NCI-H187 treated with DMSO at 0.1 percent for 48 hours (cell line): Measurements from ENCODE around the gene ACTRT2.

Experiments
- DNase-seq: peaks from one replicate; lab custom pipeline; 2025; lab: John Stamatoyannopoulos, UW

Gene ACTRT2

DNA sequence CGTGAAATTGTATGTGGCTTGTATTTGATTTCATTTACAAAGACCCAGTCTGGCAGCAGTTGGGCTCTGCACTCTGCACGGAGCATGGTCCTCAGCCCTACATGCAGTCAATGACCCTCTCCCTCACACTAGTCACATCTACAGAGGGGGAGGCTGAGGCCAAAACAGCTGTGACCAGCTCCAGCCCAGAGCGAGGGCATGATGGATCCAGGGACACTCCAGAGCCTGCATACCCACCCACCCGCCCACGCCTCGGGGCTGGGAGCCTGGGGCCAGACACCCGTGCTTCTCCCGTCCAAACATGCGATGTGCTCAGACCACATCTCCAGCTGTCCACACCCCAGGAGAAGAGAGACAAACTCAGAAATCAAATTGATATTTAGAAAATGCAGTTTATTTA, 33.8 kb downstream of the ACTRT2 start:
- DNase-seq: no peak

DNA sequence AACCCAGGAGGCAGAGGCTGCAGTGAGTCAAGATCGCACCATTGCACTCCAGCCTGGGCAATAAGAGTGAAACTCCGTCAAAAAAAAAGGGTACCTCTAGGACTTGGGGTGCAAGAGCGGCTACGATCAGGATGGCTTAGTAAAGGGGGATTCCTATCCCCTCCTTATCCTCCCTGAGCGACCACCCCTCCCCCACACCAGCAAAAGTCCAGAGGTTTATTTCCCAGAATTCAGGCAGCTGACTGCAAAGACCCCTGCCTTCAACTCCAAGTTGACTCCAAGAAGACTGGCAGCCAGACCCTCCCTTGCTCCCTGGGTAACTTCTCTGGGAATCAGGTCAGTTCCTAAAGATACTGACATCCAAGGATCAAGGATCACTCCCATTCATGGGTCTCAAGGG, 35.4 kb downstream of the ACTRT2 start:
- no peak for DNase-seq

DNA sequence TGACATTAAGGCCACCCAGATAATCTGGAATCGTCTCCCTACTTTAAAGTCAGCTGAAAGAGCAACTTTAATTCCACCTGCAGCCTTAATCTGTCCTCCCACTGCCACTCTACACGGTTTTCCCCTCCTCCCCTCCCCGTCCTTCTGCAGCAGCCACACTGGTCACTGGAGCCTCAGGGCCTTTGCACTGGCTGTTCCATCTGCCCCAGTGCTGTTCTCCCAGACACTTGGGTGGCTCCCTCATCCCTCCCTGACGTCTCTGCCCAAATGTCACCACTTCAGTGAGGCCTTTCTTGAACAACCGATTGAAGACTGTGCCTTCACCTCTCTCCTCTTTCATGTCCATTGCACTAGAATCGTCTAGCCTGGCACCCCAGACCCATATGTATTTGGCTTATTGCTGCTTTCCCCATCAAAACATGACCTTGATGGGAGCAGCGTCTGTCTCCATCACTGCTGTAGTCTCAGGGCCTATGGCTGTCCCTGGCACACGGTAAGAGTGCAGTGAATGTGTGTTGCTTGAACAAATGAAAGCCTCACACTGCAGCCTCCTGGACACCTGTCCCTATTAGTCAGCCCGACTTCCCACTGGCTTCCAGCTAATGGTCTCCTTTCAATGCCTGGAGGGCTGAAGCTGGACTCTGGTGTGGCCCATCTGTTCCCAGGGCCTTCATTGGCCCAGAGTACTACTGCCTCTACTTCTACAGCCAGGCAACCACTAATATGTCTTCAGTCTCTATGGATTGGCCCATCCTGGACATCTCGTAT, 37.2 kb downstream of the ACTRT2 start:
- DNase-seq: no peak

DNA sequence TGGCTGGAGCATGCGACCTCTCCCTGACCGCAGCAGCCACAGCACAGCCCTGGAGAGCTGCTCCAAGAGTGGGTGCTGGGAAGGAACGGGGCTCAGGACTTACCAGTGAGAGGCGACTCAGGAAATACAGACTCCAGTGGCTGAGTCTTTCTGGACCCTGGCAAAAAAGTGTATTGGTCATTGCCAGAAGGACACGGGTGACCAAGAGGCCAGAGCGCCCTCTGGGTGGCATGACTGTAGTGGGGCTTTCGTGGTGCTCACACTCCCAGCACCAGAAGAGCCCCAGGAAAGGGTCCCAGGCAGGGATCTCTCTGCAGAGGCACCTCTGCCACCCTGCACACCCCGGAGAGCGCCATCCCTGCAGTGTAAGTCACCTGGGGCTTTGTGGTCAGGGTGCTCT, 38.9 kb downstream of the ACTRT2 start:
- DNase-seq: no peak

DNA sequence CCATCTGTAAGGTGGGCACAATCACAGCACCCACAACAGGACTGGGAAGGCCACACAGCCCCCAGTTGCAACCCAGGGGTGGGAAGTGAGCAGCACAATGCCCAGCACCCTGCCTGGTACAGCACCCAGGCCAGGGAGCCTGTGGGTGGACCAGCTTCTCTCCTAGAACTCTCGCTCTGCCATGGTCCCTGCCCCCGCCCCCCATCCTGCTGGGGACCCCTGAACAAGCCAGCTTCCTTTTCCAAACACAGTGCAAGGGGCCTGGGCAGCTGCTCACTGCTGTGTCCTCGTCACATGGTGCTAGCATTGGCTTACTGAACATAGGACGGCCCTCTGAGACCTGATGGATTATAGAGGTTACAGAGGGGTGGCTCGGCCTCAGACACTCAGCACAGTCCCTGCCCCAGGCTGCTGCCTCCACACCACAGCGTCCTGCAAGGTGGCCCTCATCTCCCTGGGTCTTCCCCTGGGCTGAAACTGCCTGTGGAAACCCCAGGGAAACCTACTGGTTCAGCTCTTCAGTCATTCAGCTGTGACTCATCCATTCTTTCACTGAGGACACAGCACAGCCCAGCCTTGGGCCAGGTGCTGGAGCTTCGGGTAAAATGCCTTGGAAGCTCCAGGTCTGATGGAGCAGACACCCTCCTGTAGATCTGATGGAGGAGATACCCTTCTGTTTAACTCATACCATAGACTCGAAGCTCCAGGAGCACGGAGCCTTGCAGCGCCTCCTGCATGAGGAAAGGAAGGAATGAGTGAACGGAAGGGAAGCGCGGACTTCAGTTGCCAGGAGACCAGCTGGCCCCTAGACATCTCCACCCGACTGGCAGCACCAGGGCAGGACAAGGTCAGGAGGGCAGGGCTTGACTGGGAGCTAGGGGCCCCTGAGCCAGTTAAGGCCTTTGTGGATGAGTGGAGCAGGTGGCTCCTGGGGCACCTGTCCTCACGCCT, 39.6 kb downstream of the ACTRT2 start:
- DNase-seq: no peak

DNA sequence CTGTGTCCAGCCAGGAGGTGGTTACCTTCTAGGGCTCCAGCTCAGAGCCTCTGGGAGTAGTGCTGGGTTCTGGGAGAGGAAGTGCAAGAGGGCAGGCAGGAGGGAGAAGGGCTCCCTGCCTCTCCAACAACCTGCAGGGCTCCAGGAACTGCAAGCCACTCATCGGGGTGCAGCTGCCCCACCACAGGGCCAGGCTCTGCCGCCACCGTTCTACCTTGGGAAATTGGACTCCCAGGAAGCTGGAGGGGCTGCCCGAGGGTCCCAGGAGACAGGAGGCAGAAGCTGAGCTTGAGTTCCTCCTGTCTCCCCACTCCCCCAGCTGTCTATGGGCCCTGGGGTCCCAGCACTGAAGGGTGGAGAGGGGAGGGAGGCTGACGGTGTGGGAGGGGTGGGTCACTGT, 40.3 kb downstream of the ACTRT2 start:
- DNase-seq: no peak

DNA sequence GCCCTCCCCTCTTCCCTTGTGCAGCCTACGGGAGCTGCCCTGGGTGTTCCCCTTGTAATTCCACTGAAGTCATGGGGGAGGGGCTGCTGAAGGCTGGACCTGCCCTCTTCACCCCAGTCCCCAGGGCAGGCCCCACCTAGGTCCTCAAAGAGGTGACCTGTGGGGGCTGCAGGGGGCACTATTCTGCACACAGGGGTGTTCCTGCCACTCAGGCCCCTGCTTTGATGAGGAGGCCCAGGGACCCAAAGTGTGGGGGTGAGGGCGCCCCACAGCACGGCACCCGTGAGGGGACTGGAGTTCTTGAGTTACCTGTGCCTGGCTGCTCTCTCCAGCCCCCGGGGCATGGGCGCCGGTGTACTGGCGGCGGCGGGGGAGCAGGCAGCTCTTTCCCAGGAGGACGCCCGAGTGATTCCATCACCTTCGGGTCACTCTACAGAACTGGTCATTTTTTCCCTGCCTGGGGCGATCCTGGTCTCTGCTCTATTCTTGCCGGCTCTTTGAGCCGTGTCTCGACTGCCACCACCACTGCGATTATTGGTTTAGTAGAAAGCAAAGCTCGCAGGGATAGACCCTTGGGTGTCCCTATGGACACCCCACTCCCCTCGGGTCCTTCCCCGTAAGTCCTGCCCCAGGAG, 40.8 kb downstream of the ACTRT2 start:
- DNase-seq: no peak

DNA sequence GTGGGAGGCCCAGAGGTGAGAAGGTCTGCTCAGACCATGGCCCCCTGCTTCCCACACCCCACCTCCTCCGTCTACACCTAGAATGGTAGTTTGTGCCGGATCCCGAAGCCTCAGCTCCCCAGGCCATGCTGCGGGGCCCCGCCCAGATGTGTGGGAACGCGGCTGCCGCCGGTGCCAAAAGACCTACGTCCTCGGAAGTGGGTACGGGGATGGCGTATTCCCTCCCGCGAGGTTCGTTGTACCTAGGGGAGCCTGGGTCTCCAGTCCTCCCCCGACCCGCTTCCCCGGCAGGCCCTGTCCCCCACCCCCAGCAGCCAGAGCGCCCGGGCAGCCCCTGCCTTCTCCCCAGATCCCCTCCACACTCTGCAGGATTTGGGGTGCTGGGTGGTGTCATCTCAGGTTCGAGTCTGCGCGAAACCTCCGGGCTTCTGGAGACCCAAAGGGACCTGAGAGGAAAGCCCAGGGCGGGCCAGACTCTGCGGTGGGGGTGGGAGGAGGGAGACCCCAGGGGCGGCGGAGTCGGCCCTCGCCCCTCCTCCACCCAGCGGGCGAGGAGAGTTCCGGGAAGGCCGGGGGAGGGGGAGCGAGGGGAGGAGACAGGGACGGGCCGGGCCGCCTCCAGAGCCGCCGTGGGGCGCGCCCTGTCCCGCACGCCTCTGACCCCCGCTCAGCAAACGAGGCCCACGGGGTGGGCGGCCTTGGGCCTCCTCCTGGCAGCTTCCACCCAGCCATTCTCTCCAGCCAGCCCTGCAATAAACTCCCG, 41.5 kb downstream of the ACTRT2 start:
- DNase-seq: no peak

DNA sequence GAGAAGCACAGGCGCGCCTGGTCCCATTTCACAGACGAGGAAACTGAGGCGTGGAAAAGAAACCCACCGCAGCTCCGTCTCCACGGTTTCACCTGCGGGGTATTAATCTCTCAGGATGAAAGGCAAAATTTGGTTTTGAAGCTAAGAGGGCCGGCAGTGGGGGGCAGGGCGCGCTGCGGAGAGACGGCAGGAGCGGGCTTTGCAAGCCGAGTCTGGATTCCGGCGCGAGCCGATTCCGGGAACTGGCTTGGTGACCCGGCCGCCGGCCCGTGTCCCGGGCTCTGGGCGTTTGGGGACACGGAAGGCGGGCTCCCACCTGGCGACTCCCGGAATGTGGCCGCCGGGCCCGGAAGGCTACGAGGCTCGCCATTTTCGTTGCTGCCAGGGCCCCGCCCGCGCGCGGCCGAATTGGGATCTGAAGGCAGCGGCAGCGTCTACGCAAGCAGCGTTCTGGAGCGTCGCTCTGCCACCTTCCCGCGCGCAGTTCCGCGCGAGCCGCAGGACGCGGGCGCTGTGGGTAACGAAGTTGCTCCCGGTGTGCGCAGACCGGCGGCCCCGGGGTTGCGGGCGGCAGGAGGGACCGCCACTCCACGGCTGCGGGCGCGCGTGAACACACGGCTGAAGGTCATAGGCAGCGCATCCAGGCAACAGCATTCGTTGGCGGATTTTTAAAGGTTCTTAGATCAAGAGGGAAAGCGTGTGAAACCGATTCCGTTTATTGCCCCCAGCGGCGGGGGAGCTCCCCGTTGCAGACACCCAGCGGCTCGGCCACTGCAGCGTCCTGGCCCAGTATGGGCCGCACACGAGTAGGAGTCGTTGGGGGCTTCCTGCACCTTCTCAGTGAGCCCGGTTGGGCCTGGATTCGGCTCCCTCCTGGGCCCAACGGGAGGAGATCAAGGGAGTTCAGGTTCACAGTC, 42.4 kb downstream of the ACTRT2 start:
- DNase-seq: no peak

DNA sequence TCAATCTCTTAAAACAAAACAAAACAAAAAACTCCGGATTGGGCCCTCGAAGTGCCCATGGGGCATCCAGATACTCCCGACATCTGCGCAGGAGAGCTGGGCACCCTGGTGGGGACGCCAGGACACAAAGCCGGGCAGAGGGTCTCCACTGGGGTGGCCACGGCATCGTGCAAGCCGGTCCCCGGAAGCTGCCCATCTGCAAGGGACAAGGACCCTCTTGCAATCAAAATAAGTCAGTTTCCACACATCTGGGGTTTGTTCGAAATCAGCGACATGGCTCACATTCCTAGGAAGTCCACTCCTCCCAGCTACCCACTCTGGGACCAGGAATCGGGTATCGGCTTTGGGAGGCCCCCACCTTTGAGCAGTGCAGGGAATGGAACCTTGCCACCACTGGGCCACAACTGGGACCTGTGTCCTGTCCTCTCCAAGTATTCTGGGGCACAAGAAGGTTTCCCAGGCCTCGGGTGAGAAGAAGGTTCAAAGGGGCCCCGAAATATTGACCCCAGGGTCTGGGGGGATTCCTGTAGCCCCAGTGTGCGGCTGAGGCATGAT, 43.1 kb downstream of the ACTRT2 start:
- no peak for DNase-seq

DNA sequence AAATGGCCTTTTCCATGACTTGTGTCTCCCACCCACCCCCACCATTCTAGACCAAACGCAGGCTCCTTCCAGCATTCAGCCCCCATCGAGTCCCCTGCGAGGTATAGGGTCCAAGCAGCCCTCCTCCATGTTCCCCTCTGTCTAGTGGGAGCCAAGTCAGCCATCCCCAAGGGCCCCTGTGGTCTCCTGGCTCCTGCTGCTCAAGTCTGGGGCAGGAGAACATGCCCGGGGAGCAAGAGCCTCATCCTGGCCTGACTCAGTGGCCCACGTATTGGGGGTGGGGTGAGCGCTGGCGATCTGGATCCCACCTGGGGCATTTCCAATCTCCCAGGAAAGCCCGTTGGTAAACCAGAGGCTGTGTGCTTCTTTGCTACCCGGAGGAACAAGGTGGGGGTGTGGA, 43.6 kb downstream of the ACTRT2 start:
- no peak for DNase-seq

DNA sequence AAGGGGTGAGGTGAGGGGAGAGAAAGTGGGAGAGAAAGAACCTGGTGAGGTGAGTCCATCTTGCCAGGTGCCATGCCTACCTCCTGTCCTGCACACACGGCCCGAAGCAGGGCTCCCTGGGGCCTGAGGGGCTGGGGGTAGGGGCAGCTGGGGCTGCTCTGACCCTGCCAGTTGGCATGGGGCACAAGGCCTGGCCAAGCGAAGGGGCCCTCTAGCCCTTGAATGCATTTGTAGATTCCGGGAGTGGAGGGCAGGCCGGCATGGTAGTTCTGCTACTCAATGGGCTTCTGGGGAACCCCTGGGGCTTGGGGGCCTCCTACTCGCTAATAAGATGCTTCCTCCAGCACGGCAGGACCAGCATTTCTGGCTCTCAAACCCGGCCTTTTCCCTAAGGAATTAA, 44.1 kb downstream of the ACTRT2 start:
- no peak for DNase-seq

DNA sequence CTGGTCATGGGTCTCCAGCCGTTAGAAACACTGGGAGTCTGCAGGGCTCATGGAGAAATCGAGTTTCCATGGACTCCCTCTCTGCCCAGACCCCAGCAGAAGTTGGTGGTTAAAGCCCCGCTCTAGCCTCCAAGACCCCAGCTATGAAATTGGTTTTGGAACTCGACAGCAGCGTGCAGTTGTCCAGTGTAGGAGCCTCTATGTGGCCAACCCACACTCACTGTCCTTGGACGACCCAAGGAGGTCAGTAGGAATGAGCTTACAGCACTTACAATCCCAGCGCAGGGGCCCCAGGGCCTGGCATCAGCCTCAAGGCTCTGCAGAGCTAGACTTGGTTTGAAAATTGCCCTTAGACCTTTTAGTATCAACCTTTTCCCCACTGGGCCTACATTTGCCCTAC, 44.5 kb downstream of the ACTRT2 start:
- DNase-seq: no peak

DNA sequence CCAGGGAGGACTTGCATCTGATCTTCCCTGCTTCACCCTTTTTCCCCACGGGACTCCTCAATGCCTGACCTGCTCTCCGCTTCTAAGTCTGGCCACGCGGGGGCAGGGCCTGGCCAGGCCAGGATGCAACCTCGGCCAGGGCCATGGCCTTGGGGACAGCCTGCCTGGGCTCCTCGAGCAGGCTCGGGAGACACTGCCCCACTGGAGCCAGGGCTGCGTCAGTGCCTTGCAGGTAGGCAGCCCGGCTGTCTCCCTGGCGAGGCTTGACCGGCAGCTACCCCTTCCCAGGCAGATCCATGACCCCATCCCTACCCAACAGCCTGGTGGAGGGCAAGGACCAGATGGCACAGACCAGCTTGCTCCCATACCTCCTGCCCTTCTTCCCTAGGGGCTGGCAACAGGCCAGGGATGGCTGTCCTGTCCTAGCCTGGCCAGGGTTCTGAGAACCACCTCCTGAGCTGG, 45.0 kb downstream of the ACTRT2 start:
- DNase-seq: no peak

DNA sequence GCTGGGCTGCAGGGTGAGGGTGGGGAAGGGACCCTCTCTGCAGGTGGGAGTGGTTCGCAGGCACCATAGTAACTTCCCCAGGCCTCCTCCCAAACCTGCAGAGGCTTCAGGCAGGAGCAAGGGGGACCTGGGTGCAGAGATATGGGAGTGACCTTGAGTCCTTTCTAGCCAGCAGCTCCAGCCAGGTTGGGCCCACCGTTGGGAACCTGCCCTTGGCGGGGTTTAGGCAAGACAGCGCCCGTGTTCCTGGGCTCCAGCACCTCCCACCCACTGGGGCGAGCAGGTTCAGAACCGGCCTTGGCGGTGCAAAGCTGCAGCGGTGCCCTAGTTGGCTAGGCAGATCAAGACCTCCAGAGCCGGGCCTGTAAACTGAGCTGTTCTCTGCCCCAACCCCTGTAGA, 45.6 kb downstream of the ACTRT2 start:
- no peak for DNase-seq

DNA sequence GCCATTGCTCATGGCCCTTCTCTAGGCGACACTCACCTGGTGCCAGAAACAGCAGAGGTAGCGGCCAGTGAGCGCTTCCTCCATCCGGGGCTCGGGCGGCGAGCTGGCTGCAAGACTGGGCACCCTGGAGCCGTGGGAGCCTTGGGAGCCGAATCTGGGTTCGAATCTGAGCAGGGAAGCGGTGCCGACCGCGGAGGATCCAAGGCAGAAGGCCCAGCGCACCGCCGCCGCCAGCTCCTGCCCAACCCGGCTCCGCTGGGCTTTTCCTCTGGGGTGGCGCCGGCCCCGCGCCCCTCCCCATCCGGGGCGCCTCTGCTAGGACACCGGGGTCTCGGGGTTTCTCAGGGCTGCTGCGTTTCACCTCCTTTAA, 46.0 kb downstream of the ACTRT2 start:
- no peak for DNase-seq

DNA sequence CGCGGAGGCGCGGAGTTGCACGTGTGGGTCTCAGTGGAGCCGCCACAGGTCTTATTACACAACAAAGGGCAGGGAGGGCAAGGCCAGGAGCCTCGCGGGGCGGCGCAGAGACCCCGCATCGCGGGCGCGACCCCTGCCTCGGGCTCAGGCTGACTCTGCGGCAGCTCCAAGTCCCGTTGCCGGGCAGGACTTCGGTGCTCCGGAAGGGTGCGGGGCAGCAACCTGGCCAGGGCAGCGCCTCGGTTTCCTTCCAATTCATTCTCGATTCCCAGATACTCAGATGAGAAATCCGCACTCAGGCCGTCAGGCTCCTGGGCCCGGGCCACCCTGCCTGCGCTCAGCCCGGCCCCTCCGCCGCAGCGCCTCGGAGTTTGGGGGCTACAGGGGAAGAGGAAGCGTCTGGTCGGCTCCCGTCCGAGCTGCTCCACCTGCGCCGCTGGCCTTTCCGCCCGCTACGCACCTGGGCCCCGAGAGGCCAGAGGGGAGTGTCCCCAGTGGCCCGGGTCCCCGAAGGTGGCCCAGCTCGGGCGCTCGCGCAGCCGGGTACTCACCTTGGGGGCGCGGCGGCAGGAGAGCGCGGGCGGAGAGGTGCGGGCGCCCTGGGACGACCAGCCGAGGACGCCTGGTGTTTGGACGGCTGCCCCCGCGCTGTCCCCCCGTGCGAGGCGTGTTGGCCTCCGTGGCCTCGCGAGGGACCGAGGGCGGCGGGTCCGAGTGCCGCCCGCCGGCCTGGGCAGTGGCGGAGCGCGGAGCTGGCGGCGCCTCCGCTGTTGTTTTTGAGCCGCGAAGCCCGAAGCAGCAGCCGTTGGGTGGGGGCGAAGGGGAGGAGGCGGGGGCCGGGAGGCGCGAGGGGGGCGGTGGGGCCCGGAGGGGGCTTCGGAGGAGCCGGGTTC, 46.6 kb downstream of the ACTRT2 start:
- no peak for DNase-seq

DNA sequence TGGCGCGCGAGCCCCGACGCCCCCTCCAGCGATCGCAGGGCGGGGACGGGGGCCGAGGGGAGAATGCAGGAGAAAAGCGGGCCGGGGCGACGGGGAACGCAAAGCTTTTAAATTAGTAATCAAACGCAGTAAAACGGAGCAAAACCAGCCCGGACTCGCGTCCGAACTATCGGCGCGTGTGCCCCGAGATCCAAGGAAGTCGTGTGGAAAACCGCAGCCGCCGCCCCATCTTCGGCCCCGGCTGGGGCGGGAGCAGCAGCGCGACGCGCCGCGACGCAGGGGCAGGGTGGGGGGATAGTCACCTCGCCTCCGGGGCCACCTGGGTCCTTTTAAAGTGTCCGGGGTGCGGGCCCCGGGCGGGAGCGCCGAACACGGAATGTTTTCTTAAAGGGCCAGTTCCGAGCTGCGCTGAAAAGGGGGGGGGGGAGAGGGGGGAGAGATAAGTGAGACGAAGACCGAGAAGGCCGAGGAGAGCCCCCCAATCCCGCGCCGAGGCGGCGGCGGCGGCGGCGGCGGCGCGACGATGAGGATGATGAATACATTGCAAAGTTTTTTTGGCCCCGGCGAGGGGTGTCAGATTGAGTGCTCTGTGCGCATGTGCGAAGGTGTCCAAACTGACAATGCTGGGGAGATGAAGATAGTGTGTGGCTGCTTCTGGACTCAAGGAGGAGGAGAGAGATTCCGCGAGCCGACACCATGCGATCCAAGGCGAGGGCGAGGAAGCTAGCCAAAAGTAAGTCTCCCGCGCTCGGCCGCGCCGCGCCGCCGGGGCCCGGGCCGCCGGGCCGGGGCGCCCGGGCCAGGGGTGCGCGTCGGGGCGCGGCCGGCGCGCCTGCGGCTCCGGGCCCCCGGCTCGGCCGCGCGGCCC, 47.5 kb downstream of the ACTRT2 start, which contains the start of gene PRDM16:
PRDM16 (plus strand) TSS at position 640 of the 868 bp plus-strand sequence; CDS start at position 697, 57 bp downstream.
- DNase-seq: no peak
